Measurements from ENCODE around the gene ZFYVE1.
"Not testable (repeated sequence)": the region's sequence is repeated elsewhere in the genome, so short reads cannot be mapped to it uniquely, and the experiment has no call there.

The ZFYVE1 gene

DNA sequence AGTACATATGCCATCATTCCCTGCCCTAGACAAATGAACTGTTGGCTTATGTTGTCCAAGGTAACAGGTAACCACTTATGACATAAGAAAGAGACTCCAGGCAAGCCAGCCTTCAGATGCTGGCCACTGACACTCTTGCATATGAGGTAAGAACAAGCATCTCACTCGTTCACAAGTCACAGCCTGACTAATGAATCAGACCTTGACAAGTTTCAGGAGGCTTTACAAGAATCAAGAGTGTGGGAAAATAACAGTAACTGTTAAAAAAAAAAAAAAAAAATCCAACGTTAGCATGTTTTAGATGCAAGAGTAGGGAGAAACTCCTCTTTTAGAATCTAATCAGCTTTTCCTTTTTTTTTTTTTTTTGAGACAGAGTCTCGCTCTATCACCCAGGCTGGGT lies 40.7 kb downstream of the ZFYVE1 start:
- no peak overlapping the region for H3K27ac Mint-ChIP-seq
- H3K27me3 Mint-ChIP-seq (ENCODE audit: low read depth): no peaks in the 10 kb centered on the region
- H3K9me3 Mint-ChIP-seq: no peaks in the 10 kb centered on the region
- H3K4me3 Mint-ChIP-seq: no peak overlapping the region
- DNase-seq (ENCODE audit: low spot score): no peak
- H3K4me1 Mint-ChIP-seq (ENCODE audit: low read depth): peaks cover 4% of the 10 kb centered on the region
- H3K36me3 Mint-ChIP-seq (ENCODE audit: low read depth): peaks cover 16% of the 10 kb centered on the region

DNA sequence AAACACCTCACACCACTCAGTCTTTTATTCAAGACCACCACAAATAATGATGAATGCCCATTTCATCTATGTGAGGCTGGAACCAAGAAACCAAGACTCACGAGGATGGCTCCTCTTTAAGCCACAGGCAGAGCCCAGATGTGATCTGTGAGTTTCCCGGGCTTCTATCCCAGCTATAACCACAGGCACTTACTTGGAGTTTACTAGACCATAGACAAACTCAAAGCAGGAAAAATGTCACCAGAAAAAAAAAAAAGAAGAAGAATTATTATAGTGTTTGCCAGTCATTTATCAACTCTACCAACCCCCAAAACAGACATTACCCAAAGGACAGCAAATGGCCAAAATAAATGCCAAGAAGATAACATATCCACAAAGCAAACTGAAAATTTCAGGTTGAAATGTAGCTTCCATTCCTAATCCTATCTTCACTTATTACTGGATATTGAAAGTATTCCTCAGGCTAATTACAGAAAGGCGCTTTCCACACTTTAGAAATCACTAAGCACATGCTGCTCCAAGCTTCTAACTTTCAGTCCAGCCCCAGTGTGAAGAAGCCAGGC lies 44.7 kb downstream of the ZFYVE1 start:
- no peak overlapping the region for H3K27ac Mint-ChIP-seq
- no peaks in the 10 kb centered on the region for H3K27me3 Mint-ChIP-seq (ENCODE audit: low read depth)
- H3K9me3 Mint-ChIP-seq: no peaks in the 10 kb centered on the region
- H3K36me3 Mint-ChIP-seq (ENCODE audit: low read depth): peaks cover 23% of the 10 kb centered on the region
- peaks cover 4% of the 10 kb centered on the region for H3K4me1 Mint-ChIP-seq (ENCODE audit: low read depth)
- H3K4me3 Mint-ChIP-seq: no peak overlapping the region
- DNase-seq (ENCODE audit: low spot score): no peak

DNA sequence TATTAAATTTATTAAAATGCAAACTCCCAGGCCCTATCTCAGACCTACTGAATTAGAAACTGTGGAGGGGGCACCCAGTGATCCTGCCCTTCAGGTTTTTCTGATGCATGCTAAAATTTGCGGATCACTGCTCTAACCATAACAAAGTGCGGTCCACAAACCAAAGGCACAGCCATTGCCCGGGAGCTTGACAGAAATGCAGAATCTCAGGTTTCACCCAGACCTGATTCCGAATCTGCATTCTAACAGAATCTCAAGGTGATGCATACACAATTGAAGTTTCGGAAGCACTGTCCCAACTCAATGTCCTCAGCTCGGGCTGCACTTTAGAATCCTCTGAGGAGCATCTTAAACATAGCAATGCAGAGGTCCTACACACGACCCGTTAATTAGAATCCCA lies 46.0 kb downstream of the ZFYVE1 start:
- no peaks in the 10 kb centered on the region for H3K27me3 Mint-ChIP-seq (ENCODE audit: low read depth)
- no peak overlapping the region for H3K4me3 Mint-ChIP-seq
- H3K4me1 Mint-ChIP-seq (ENCODE audit: low read depth): peaks cover 4% of the 10 kb centered on the region
- no peak overlapping the region for H3K27ac Mint-ChIP-seq
- DNase-seq (ENCODE audit: low spot score): no peak
- no peaks in the 10 kb centered on the region for H3K9me3 Mint-ChIP-seq
- H3K36me3 Mint-ChIP-seq (ENCODE audit: low read depth): peaks cover 25% of the 10 kb centered on the region

DNA sequence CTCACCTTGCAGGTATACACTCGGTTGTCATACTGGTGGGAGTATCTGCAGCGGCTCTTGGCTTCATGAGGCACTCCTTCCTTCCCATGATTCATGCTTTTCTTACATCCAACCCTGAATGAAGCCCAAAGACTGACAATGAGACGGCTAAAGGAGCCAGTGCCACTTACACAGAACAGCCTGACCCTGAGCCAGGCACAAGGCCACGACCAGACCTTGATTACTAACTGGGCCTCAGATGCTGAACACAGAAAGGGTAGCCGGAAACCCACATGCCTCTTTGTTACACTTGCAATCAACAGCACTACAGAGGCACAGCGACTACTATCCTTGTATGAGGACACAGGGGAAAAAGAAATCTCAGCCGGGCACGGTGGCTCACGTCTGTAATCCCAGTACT lies 48.0 kb downstream of the ZFYVE1 start:
- Mint-ChIP-seq H3K36me3 (ENCODE audit: low read depth) (peaks cover 22% of the 10 kb centered on the region), H3K27ac (no peak overlapping the region), H3K27me3 (ENCODE audit: low read depth) (no peaks in the 10 kb centered on the region), H3K4me1 (ENCODE audit: low read depth) (peaks cover 2% of the 10 kb centered on the region), H3K4me3 (no peak overlapping the region), H3K9me3 (no peaks in the 10 kb centered on the region)
- no peak for DNase-seq (ENCODE audit: low spot score)

DNA sequence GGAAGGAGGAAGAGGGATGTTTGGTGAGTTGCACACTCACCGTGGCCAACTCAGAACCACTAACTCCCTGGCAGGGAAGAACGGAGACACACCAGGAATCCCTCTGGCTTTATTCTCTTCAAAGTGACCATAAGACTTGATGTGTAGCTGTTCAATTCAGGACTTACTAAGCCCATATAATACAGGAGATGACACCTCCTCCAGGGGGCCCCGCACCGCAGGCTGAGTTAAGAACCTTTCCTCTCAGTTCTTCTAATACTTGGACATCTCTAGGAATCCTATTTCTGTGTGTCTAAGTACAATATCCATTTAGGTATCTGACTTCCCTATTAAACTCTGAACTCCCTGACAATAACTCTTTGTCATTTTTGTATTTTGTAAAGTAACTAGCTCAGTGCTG lies 51.1 kb downstream of the ZFYVE1 start:
- no peak for DNase-seq (ENCODE audit: low spot score)
- H3K9me3 Mint-ChIP-seq: no peaks in the 10 kb centered on the region
- no peaks in the 10 kb centered on the region for H3K27me3 Mint-ChIP-seq (ENCODE audit: low read depth)
- H3K4me3 Mint-ChIP-seq: no peak overlapping the region
- H3K27ac Mint-ChIP-seq: no peak overlapping the region
- H3K36me3 Mint-ChIP-seq (ENCODE audit: low read depth): peaks cover 20% of the 10 kb centered on the region
- no peaks in the 10 kb centered on the region for H3K4me1 Mint-ChIP-seq (ENCODE audit: low read depth)

DNA sequence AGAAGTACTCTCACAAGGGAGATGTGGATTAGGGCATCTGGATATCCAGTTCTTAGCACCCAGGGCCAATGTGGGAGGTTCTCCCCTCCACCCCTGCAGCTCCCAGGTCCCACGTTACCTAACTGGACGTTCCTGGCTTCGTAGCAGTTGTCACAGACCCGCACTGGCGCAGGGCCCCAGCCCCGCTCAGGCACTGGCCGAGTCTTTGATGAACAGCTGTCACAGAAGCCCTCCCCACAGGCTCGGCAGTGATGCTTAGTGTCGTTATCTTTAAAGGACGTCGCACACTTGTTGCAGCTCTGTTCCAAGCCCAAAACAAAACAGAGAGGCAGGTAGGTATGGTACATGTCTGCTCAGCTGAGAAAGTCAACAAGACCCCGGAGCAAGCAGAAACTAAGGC lies 52.2 kb downstream of the ZFYVE1 start:
- Mint-ChIP-seq H3K4me3 (no peak overlapping the region), H3K4me1 (ENCODE audit: low read depth) (no peaks in the 10 kb centered on the region), H3K36me3 (ENCODE audit: low read depth) (peaks cover 20% of the 10 kb centered on the region), H3K9me3 (no peaks in the 10 kb centered on the region), H3K27ac (no peak overlapping the region), H3K27me3 (ENCODE audit: low read depth) (no peaks in the 10 kb centered on the region)
- no peak for DNase-seq (ENCODE audit: low spot score)

DNA sequence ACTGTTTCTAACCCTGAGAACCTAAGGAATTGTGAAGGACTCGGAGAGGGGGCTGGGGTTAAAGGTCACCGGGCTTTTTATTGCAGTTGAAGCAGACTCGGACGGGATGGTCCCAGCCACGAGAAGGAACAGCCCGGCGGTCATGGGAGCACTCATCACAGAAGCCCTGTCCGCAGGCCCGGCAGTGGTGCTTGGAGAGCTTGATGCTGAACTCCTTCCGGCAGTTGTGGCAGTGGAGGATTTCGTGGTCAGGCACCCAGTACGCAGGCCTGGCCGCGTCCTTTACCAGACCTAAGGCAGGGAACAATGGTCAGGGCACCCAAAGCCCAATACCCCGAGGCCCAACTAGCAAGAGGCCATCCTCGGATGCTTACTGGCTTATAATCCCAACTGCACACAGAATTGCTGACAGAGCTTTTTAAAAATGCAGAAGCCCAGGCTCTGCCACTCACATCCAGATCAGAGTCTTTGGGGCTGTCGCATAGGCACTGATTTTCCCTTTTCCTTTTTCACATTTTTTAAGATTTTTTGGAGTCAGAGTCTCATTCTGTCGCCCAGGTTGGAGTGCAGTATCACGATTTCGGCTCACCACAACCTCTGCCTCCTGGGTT lies 56.0 kb downstream of the ZFYVE1 start:
- Mint-ChIP-seq H3K27ac (no peak overlapping the region), H3K36me3 (ENCODE audit: low read depth) (peaks cover 19% of the 10 kb centered on the region), H3K27me3 (ENCODE audit: low read depth) (no peaks in the 10 kb centered on the region), H3K4me1 (ENCODE audit: low read depth) (no peaks in the 10 kb centered on the region), H3K4me3 (no peak overlapping the region), H3K9me3 (no peaks in the 10 kb centered on the region)
- no peak for DNase-seq (ENCODE audit: low spot score)

DNA sequence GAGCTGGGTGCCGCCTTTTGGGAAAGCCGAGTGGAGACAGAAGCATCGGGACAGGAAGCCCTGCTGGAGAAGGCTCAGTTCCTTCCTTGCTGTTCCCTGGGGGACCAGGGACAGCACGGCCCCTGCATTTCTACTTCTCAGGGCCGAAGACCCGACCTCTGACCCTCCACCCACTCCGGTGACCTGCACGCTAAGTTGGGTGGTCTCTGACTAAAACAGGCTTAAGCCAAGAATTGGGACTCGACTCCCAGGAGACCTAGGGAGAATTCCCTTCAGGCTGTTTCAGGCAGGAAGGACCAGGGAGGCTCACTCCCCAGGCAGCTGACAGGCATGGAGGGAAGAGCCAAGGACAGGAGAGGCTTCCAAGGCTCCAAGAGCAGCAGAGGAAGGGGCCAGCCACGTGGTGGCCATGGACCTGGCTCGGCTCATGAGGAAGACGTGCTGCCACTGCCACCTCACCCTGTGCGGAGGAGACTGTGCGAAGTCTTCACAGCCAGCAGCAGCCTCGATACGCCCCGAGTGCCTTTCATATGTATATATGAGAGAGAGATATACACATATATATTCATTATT lies 56.8 kb downstream of the ZFYVE1 start:
- no peak for DNase-seq (ENCODE audit: low spot score)
- Mint-ChIP-seq H3K36me3 (ENCODE audit: low read depth) (peaks cover 15% of the 10 kb centered on the region), H3K4me3 (no peak overlapping the region), H3K4me1 (ENCODE audit: low read depth) (no peaks in the 10 kb centered on the region), H3K27ac (no peak overlapping the region), H3K27me3 (ENCODE audit: low read depth) (no peaks in the 10 kb centered on the region), H3K9me3 (no peaks in the 10 kb centered on the region)

DNA sequence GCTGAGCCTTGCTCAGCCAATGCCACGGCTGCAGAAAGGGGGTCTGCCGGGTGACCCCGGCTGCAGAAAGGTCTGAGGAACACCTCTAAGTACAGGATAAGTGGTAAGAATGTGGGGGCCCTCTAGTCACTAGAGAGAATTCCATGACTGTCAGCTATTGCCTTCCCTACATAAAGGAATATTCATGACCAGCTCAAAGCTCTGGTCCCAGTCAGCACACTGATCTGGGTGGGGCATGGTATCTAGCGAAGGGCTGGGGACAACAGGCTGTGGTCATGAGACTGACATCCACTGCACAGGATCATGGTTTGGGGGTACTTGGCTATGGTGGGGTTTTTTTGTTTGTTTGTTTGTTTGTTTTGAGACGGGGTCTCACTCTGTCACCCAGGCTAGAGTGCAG lies 58.6 kb downstream of the ZFYVE1 start:
- Mint-ChIP-seq H3K36me3 (ENCODE audit: low read depth) (peaks cover 11% of the 10 kb centered on the region), H3K27ac (no peak overlapping the region), H3K4me3 (no peak overlapping the region), H3K9me3 (no peaks in the 10 kb centered on the region), H3K27me3 (ENCODE audit: low read depth) (no peaks in the 10 kb centered on the region), H3K4me1 (ENCODE audit: low read depth) (no peaks in the 10 kb centered on the region)
- no peak for DNase-seq (ENCODE audit: low spot score)

DNA sequence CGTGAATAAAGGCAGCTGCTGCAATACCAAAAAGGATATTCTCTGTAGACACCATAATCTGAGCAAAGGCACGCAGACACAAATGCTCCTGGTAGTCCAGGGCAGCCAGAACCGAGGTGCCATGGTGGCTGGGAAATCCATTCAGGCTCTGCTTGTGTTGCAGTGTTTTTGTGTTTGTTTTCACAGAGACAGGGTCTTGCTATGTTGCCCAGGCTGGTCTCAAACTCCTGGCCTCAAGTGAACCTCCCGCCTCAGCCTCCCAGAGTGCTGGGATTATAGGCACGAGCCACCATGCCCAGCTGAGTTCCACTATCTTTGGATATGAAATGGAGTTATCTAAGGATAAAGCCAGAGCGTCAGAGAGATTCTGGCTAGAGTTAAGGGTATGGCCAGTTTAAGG lies 60.9 kb downstream of the ZFYVE1 start:
- Mint-ChIP-seq H3K4me1 (ENCODE audit: low read depth) (no peaks in the 10 kb centered on the region), H3K27ac (no peak overlapping the region), H3K4me3 (no peak overlapping the region), H3K9me3 (no peaks in the 10 kb centered on the region), H3K27me3 (ENCODE audit: low read depth) (no peaks in the 10 kb centered on the region), H3K36me3 (ENCODE audit: low read depth) (peaks cover 11% of the 10 kb centered on the region)
- DNase-seq (ENCODE audit: low spot score): no peak

DNA sequence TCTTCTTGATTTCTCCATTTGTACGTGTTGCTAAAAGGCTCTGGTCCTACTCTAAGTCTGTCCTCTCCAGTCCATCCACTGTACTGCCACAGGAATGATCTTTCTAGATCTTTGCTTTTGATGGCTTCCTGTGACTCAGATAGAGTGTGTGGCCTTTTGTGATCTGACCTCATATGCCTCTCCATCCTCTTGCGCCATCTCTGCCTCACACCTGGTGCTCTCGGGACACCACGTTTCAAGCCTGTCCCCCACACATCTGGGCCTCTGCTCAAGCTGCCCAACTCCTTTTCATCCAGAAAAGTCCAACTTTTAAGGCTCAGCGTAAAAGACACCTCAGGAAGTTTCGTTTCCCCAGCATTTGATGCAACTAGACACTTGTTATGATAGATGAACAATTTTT lies 61.7 kb downstream of the ZFYVE1 start:
- no peak for DNase-seq (ENCODE audit: low spot score)
- H3K4me3 Mint-ChIP-seq: no peak overlapping the region
- H3K9me3 Mint-ChIP-seq: no peaks in the 10 kb centered on the region
- H3K4me1 Mint-ChIP-seq (ENCODE audit: low read depth): no peaks in the 10 kb centered on the region
- H3K27me3 Mint-ChIP-seq (ENCODE audit: low read depth): no peaks in the 10 kb centered on the region
- H3K27ac Mint-ChIP-seq: no peak overlapping the region
- peaks cover 17% of the 10 kb centered on the region for H3K36me3 Mint-ChIP-seq (ENCODE audit: low read depth)

DNA sequence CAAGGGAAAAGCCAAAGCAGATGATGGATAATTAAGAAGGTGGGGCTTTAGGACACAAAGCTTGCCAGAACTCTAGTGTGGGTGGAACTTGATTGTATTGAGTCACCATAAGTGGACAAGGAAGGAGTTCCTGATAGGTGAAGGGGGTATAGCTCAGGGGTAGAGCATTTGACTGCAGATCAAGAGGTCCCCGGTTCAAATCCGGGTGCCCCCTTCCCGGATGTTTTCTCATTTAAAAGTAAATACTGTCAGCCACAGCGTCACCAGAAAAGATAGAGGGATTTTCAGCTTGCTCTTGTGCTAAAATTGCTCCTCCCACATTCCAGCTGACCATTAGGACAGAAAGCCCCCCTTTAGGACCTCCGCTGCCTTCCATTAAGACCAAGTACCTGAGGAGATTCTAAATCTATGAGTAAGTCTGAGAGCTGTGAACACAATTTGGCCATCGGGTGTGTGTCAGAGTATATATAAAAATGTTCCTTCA lies 64.0 kb downstream of the ZFYVE1 start:
- Mint-ChIP-seq H3K4me1 (ENCODE audit: low read depth) (no peaks in the 10 kb centered on the region), H3K4me3 (no peak overlapping the region), H3K27ac (no peak overlapping the region), H3K27me3 (ENCODE audit: low read depth) (no peaks in the 10 kb centered on the region), H3K36me3 (ENCODE audit: low read depth) (peaks cover 10% of the 10 kb centered on the region), H3K9me3 (no peaks in the 10 kb centered on the region)
- DNase-seq (ENCODE audit: low spot score): no peak

DNA sequence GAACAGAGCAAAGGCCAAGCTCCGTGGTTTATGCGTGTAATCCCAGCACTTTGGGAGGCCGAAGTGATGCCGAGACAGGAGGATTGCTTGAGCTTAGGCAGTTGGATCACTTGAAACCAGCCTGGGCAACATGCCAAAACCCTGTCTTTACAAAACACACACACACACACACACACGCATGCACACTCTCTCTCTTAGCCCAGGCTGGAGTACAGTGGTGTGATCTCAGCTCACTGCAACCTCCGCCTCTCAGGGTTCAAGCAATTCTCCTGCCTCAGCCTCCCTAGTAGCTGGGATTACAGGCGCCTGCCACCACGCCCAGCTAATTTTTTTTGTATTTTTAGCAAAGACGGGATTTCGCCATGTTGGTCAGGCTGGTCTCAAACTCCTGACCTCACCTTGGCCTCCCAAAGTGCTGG lies 64.6 kb downstream of the ZFYVE1 start:
- H3K36me3 Mint-ChIP-seq (ENCODE audit: low read depth); DNase-seq (ENCODE audit: low spot score); H3K4me3 Mint-ChIP-seq; H3K27ac Mint-ChIP-seq; H3K27me3 Mint-ChIP-seq (ENCODE audit: low read depth); H3K9me3 Mint-ChIP-seq; H3K4me1 Mint-ChIP-seq (ENCODE audit: low read depth): not testable (repeated sequence)

DNA sequence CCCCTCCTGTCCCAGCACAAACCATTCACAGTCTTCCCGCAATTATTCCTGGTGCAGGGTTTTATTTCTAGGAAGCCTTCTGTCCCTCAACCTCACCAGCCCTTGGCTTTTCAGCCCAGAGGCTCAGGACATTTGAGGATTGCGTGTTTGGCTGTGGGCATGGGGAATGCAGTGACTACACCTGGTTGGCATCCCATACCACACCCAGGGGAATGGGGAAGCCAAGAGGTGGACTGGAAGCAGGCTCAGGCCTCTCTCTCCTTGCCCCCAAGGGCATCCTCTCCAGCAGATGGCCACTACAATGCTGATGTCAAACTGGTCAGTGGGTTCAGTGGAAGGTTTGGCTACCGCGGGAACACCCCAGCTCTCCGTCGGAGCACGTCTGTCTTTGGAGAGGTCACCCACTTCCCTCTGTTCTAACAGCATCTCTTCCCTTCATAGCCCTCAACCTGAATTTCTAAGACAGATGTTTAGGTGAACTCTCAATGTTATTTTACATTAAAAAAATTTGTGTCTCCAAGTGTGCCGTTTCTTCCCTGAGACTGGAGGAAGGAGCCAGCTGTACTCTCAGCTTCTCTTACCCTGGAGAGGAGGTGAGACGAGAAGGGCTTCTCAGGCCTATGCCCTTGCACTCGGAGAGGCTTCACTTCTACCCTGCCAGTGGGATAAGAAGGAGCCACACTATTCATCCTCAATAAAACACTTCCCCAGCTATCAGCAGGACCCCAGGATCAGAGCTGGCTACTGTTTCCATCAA lies 65.1 kb downstream of the ZFYVE1 start:
- no peak overlapping the region for H3K27ac Mint-ChIP-seq
- H3K36me3 Mint-ChIP-seq (ENCODE audit: low read depth): peaks cover 10% of the 10 kb centered on the region
- H3K4me1 Mint-ChIP-seq (ENCODE audit: low read depth): no peaks in the 10 kb centered on the region
- DNase-seq (ENCODE audit: low spot score): no peak
- H3K27me3 Mint-ChIP-seq (ENCODE audit: low read depth): no peaks in the 10 kb centered on the region
- no peak overlapping the region for H3K4me3 Mint-ChIP-seq
- no peaks in the 10 kb centered on the region for H3K9me3 Mint-ChIP-seq

All from T-helper 2 cell treated with Interferon-gamma antibody and Interleukin-4, amounts not matched to agents 5 μg/mL and 100 μg/mL, for 36 hours (primary cell).